Measurements from ENCODE around the gene ITGB6.

- no peak for TF ChIP-seq CTCF (IDR thresholded peaks at IDR 0.05)
- TF ChIP-seq POLR2A (IDR thresholded peaks at IDR 0.05), result no peak
These were observed at the start of gene ITGB6 for GRCh38 chr2:160199683-160200389.

Data from uterus (tissue), 2 donors.